ENCODE results near the gene RPL35.

The RPL35 gene

GRCh38 chr9:124815601-124816000 is 46.2 kb downstream of the RPL35 start:
- no peak for DNase-seq

GRCh38 chr9:124814164-124814535 is 47.6 kb downstream of the RPL35 start:
- DNase-seq: no peak

GRCh38 chr9:124813501-124814163 is 48.1 kb downstream of the RPL35 start:
- no peak for DNase-seq

- DNase-seq: no peak
These were observed 48.7 kb downstream of the RPL35 start for GRCh38 chr9:124813041-124813440.

GRCh38 chr9:124812441-124812876 is 49.3 kb downstream of the RPL35 start:
- no peak for DNase-seq

- DNase-seq: no peak
These were observed 50.9 kb downstream of the RPL35 start for GRCh38 chr9:124810663-124811355.

GRCh38 chr9:124809741-124810500 is 51.8 kb downstream of the RPL35 start:
- no peak for DNase-seq

GRCh38 chr9:124809211-124809610 is 52.5 kb downstream of the RPL35 start:
- DNase-seq: no peak

- DNase-seq: no peak
These were observed 53.4 kb downstream of the RPL35 start for GRCh38 chr9:124808246-124808956.
